GM19463 (cell line): ENCODE results near the gene UHRF2.
"Not testable (repeated sequence)": the region's sequence is repeated elsewhere in the genome, so short reads cannot be mapped to it uniquely, and the experiment has no call there.

ENCODE experiments used
- ATAC-seq: cut with Tn5 transposase; IDR thresholded peaks from one replicate; pipeline ENCODE4 v1.9.1; 2021; ENCODE audit warnings: mild to moderate bottlenecking, moderate library complexity; ENCODE audit not compliant: unreplicated experiment

The UHRF2 gene

DNA sequence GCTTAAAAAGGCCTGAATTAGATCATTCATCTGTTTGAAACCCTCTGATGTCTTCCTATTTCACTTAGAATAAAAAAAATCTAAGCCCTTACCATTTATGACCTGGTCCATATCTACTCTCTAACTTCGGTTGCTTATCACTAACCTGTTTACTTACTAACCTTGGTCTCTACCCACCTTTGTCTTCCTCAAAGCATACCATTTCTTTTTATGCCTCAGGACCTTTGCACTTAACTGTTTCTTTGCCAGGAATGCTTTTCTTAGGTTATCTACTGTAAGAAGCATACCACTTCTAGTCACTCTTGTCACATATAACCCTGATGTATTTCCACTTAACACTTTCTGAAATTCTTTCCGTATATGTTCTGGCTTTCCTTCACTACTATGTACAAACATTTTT, 67.0 kb downstream of the UHRF2 start:
- ATAC-seq: no peak

DNA sequence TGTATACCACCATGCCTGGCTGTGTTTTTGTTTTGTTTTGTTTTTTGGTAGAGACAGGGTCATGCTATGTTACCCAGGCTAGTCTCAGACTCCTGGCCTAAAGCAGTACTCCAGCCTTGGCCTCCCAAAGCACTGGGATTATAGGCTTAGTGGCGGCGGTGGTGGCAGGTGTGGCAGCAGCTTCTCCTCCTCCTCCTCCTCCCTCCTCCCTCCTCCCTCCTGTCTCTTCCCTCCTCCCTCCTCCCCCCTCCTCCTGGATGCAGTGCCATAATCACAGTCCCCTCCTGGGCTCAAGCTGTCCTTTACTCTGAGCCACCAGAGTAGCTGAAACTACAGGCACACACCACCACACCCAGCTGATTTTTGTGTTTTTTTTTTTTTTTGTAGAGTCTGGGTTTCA, 71.2 kb downstream of the UHRF2 start:
- ATAC-seq: no peak

GRCh38 chr9:6488395-6488794, 75.4 kb downstream of the UHRF2 start:
- ATAC-seq: no peak

DNA sequence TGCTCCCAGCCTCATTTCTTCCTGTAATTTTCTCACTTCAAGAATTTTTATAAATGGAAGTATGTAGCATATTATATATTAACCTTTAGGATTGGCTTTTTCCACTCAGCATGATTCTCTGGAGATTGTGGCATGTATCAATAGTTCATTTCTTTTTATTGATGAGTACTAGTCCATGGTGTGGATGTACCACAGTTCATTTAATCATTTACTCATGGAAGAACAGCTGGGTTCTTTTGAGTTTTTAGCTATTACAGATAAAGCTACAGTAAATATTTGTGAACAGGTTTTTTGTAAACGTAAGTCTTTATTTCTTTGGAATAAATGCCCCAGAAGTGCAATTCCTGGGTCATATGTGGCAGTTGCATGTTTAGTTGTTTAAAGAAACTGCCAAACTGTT, 76.1 kb downstream of the UHRF2 start:
- no peak for ATAC-seq

DNA sequence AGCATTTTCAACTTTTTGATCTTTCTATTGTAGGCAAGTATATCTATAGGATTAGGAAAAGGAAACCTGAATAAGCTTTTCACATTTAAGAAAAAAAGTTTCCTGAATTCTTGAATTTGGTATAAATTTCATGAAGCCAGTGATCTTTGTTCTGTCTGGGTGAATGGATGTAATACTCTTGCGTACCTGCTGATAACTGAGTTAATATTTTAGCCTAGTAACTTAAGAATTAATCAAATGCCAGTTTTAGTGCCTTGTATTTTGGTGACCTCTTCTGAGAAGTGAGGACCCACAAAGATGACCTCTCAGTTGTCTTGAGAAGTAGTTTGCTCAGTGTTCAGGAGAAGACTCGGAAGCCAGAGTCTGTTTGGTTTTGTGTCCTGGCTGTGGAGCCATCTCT, 77.9 kb downstream of the UHRF2 start:
- no peak for ATAC-seq

DNA sequence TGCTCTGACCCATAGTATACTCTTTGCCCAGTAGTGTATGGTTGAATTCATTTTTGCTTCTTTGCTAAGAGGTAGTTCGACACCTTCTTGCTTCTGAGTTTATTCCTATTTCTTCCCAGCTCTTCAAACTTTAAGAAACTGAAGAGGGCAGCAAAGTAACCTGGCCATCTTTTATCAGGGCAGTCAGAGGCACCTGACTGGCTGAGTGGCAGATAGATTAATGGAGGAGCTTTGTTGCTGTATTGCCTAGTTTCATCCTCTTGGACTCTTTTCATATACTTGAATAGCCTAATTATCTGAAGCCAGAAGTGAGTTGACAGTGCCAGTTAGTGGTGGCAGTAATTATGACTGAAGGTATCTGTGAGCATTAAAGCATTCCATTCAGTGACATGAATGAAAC, 82.5 kb downstream of the UHRF2 start:
- ATAC-seq: no peak

GRCh38 chr9:6498982-6499381, 86.0 kb downstream of the UHRF2 start:
- no peak for ATAC-seq

DNA sequence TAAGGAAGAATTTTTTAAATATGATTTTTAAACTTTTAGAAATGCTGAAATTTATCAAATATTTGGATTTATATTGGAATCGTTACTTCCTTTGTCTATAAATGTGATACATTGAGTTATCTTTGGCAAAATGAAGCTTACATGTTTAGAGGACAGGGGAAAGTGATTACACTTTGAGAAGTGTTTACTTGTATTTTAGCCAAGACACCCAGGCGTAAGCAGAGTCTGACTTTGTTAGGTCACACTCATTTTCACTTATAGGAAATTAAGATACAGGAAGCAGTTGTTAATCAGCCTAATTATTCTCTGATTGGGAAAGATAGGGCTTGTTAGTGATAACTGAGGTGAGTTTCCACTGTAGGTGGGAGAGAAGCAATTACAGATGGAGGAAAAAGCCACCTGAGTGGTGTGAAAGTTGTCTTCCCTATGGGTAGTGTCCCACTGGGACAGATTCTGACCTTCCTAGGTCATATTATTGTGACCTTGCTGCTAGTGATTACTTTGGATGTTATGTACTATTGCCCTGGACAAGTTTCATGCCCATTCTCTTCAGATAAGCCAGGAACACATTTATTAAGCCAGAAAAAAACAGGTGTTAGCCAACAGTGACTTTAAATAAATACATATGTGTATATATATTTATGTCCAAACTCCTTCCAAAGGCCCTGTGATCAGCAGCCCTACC, 88.7 kb downstream of the UHRF2 start:
- ATAC-seq: no peak

DNA sequence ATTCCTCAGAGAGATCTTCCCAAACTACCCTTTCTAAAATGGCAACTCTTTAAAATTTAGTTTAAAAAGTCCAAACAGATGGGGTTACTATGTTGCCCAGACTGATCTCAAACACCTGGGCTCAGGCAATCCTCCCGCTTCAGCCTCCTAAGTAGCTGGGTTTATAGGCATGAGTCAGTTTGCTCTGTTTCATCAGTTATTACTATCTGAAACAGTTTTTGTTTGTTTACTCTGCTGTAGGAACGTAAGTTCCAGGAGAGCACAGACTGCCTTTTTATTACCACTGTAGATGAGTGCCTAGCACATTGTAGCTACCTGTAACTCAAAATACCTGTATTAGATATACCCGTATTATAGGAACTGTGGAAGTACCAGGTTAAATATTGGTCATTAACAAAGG, 89.4 kb downstream of the UHRF2 start:
- no peak for ATAC-seq

GRCh38 chr9:6506571-6506970, 93.6 kb downstream of the UHRF2 start:
- no peak for ATAC-seq

DNA sequence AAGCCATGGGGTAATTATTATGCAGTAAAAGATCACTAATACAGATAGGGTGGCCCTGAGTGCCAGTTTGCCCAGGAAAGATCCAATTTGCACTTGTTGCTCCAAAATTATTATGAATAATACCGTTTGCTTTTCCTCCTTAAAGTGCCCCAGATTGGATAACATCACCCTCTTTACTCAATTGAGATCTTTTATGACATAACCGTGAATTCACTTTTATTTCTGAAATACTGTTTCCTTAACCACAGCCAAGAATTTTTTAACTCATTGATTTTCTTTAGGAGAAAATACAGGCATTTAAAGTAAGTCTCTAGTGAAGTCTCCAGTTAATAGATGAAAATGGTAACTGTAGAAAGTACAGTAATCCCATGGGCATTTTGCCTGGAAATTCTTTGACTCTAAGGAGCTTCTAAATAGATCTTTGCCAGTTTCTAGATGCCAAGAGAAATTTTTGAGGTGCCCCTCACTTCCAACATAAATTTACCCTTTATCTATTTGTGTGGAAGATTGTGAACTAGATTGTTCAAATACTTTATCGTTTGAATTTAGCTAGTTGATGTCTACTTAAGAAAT, 99.2 kb downstream of the UHRF2 start:
- ATAC-seq: no peak

DNA sequence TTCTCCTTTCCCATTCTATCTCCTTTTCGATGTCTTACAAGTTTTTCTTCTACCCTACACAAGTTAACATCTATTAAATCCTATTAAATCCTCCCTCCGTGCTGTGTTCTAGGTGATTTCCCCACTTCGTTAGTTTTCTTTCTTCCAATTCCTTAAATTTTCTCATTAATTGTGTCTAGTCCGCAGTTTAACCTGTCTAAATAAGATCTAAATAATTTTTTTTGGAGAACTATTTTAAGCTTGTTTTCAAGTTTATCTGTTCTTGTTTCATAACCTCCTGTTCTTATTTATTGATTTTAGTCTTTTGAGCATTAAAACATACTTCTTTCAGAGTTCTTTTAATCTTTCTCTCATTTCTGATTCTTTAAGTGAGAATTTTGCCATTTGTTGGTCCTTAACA, 109.3 kb downstream of the UHRF2 start:
- no peak for ATAC-seq

DNA sequence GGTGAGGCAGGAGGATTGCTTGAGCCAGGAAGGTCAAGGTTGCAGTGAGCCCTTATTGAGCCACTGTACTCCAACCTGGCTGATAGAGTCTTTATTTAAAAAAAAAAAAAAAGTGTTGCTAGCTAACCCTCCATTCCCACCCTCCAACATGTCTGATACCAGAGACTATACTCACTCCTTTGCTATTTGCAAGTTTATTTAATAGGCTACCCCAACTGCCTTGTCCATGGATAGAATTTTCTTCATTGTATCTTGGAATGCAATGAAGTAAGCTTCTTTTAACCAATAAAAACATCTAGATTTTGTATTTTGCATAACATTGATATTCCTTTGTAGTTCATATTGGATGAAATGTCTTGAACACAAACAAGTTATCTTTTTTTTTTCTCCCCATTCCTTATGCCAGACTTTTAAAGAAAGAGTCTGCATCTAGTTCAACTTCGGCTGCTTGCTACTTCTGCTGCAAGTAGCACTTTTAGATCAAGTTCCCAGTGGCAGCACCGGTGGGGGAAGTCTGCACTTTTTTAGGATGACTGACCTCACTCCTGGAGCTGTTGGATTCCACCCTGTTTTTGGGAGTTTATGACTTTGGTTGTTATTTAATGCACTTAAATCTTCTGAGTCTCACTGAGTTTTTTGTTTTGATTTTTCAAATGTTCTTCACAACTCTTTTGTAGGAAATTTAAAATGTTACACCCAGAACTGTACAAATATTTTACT, 112.5 kb downstream of the UHRF2 start:
- no peak for ATAC-seq

DNA sequence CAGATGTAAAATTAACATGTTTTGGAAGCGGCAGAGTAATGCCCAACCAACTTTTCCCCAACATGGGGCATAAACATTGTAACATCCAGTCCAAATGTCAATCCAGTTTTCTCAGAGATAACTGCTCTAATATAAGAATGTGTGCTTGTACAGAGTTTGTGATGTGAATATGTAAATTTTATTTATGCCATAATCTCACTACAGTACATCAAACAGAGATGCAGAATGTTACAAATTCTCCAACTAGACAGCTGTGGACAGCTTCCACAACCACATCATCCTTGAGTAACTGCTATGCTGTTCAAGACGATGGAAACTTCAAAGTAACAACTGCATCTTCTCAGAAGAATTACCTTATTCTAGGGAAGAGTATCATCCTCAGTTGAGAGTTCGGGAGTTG, 122.6 kb downstream of the UHRF2 start:
- no peak for ATAC-seq

DNA sequence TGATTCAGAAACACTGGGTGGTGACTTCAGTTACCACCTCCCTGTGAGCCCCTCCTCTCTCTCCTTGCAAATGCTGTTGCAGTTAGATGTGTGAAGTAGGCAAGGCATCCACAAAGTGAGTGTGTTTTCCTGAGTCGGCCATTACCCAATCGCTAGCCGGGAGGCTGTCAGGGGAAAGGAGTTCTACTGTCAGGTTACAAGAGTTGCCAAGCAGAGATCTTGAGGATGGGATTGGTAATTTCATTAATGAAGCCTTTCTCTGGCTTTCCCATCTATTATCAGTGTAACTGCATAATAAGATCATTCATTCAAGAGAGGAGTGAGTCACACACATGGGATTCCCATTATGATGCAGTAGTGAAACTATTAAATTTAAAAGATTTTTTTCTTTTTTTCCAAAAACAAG, 125.7 kb downstream of the UHRF2 start:
- no peak for ATAC-seq

DNA sequence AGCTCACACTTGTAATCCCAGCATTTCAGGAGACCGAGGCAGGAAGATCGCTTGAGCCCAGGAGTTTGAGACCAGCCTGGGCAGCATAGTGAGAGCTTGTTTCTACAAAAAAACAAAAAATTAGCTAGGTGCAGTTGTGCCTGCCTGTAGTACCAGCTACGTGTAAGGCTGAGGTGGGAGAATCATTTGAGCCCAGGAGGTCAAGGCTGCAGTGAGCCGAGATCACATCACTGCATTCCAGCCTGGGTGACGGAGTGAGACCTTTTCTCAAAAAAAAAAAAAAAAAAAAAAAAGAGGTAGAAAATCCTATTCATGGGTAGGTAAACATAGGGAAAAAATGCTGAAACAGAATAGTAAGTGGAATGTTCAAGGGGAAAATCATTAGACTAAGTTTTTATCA, 129.6 kb downstream of the UHRF2 start:
- ATAC-seq: not testable (repeated sequence)

- no peak for ATAC-seq
Observed at GRCh38 chr9:6543204-6543603, 130.2 kb downstream of the UHRF2 start.

- ATAC-seq: no peak
Observed at GRCh38 chr9:6545017-6545691, 132.2 kb downstream of the UHRF2 start.

DNA sequence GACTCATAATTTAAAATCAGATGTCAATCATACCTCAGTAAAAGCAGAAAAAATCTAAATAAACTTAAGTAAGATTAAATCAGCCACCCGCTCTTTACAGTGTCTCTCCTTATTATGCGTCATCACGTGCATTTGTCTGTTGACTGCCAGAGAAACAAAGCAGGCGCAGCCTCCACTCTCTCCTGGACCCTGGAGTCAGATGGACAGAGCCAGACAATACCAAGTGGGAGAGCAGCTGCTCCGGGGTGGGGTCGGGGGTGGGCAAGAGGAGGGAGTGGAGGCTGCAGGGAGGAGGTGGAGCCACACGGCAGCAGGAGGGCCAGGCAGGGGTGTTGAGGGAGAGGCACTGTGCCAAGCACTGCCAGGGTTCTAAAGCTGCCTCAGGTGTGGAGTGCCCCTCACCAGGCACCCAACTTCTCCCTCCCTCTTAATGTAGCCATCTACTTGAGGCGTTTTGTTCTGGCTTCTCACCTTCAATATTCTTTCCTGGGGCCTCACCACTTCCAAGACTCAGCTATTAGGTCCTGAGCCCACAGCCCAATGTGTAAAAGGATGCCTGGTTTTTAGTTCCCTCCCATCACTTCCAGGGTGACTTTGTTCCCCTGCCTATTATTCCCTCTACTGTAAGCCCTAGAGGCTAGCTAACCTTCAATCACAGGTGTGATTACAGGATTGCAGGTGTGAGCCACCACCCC, 136.3 kb downstream of the UHRF2 start:
- ATAC-seq: no peak

- ATAC-seq: no peak
Observed at GRCh38 chr9:6551136-6551535, 138.1 kb downstream of the UHRF2 start.

DNA sequence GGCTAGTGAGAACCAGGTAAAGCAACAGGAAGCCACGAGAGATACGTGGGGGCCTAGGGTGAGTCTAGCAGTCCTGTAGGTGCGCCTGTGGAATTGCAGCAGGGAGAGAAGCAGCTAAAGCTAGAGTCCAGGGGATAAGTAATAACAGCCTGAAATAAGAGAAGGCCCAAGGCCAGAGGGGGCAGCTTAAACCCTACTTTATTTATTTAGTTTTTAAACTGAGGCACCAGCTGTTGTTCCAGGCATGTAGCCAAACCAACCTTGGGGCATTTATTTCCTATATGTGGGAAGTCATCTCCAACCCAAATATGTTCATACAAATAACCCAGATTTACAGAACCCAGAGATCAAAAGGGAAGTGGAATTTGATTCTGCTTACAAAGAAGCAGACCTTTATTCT, 139.0 kb downstream of the UHRF2 start:
- no peak for ATAC-seq
